HG02943 (cell line): ENCODE results near the gene NFIX.
"Not testable (repeated sequence)": the region's sequence is repeated elsewhere in the genome, so short reads cannot be mapped to it uniquely, and the experiment has no call there.

Experiments used
- ATAC-seq: cut with Tn5 transposase; IDR thresholded peaks from one replicate; pipeline ENCODE4 v1.9.1; 2021; ENCODE audit warnings: mild to moderate bottlenecking, low read depth, moderate library complexity; ENCODE audit not compliant: unreplicated experiment

Gene NFIX

DNA sequence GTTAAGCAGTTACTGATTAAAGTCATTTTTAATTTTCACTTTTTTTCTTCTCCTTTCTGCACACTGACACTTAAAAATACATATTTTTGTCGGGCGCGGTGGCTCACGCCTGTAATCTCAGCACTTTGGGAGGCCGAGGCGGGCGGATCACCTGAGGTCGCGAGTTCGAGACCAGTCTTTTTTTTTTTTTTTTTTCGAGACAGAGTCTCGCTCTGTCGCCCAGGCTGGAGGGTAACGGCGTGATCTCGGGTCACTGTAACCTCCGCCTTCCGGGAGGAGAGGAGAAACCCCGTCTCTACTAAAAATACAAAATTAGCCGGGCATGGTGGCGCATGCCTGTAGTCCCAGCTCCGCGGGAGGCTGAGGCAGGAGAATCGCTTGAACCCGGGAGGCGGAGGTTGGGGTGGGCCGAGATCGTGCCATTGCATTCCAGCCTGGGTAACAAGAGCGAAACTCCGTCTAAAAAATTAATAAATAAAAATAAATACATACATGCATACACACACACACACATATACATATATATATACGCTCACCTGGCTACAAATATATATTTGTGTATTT is 37.8 kb upstream of the NFIX start:
- ATAC-seq, result not testable (repeated sequence)

DNA sequence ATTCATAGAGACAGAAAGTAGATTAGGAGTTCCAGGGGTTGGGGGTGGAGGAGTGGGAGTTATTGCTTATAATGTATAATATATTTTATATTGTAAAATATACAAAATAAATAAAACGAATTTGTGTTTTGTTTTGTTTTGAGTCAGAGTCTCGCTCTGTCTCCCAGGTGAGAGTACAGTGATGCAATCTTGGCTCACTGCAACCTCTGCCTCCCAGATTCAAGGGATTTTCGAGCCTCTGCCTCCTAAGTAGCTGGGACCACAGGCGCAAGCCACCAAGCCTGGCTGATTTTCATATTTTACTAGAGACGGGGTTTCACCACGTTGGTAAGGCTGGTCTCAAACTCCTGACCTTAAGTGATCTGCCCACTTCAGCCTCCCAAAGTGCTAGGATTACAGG is 35.8 kb upstream of the NFIX start:
- ATAC-seq, result no peak

DNA sequence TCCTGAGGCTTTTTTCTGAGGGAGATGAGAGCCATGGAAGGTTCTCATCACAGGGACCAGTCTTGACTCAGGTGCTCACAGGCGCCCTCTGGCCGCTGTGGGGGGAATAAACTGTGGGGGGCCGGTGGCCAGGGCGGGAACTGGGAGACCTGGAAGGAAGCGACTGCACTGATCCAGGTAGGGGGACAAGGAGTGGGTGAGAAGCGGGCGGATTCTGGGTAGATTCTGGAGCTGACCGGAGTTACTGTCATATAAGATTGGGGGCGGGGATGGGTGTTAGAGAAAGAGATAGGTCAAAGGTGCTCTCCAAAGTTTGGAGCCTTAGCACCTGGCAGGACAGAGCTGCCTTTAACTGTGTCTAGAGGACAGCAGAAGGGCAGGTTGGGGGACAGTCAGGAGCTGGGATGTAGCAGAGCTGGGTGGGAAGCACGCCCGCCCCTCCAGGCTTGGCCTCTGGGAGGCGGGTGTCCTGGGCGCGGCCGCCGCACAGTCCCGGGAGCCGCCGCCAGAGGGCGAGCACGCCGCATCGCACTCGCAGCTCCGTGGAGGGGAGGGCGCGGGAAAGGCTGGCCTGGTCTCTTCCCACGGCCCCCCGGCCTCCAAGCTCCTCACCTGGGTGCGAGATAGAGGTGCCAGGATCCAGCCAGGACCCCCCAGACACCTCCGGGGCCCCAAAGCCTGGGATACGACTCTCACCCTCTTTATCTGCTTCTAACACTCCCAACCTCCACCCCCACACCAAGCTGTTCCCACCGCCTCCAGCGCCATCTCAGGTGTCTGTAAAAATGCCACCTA is 30.1 kb upstream of the NFIX start:
- no peak for ATAC-seq

DNA sequence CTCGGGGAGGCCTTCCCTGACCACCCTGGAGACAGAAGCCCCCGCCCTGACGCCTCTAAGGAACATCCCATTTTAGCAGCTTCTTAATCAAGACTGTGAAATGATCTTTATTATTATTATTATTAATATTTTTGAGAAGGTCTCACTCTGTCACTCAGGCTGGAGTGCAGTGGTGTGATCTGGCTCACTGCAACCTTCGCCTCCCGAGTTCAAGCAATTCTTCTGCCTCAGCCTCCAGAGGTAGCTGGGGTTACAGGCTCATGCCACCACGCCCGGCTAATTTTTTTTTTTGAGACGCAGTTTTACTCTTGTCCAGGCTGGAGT is 29.5 kb upstream of the NFIX start:
- ATAC-seq, result no peak

DNA sequence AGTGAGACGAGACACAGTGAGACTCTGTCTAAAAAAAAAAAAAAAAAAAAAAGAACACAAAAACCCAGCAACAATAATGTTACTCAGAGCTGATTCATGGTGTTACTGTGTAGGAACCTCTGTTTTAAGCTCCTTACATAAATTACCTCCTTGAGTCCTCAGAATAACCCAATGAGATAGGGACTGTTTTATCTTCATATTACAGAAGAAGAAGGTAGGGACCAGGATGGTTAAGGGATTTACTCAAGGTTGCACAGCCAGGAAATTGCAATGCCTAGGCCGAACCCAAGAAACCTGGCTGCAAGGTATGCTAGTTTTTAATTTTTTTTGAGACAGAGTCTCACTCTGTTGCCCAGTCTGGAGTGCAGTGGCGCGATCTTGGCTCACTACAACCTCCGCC is 27.4 kb upstream of the NFIX start:
- no peak for ATAC-seq

DNA sequence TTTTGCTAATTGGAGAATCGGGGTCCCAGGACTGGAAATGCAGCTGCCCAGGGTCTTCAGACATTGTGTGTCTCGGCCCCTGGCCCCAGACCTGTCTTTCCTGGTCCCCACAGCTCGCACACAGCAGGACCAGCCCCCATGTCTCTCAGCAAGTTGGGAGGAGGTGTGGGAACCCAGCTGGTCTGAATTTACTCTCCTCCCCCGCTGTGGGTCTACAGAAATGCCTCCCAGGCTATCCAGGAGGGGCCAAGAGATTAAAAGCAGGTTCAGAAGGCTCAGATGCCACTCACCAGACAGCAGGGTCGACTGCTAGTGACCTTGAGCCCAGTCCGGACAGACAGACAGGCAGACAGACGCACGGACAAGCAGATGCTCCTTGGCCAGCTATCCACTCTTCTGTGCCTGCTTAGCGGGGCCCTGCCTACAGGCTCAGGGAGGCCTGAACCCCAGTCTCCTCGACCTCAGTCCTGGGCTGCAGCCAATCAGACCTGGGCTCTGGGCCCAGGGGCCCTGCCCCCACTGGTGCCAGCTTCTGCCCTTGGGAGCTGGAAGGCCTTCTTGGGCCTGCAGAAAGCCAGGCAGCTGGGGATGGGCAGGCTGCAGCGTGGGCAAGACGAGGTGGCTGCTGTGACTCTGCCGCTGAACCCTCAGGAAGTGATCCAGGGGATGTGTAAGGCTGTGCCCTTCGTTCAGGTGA is 25.8 kb upstream of the NFIX start, which contains the start of gene DAND5:
TSS of gene DAND5 (plus strand) at position 285 of the 697 bp plus-strand sequence. CDS start at position 370, 85 bp downstream.
- ATAC-seq, result no peak

DNA sequence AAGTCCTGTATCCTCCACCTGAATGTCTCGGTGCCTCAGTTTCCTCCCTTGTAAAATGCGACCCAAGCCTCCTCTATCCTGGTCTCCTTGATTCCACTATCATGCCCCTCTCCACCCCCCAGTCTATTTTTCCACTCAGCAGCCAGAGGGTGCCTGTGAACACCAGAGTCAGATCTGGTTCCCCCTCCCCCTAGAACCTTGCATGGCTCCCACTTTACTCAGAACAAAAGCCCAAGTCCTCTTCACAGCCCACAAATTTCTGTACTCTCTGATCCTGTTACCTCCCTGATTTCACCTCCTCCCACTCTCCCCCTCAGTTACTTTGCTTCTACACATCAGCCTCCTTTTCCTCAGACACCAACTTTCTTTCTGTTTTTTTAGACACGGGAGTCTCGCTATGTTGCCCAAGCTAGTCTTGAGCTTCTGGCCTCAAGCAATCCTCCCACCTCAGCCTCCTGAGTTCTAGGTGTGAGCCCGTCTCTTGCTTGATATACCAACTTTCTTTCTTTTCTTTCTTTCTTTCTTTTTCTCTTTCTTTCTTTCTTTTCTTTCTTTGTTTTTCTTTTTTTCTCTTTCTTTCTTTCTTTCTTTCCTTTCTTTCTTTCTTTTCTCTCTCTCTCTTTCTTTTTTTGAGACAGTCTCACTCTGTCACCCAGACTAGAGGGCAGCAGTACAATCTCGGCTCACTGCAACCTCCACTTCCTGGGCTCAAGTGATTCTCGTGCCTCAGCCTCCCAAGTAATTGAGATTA is 25.0 kb upstream of the NFIX start:
- no peak for ATAC-seq

DNA sequence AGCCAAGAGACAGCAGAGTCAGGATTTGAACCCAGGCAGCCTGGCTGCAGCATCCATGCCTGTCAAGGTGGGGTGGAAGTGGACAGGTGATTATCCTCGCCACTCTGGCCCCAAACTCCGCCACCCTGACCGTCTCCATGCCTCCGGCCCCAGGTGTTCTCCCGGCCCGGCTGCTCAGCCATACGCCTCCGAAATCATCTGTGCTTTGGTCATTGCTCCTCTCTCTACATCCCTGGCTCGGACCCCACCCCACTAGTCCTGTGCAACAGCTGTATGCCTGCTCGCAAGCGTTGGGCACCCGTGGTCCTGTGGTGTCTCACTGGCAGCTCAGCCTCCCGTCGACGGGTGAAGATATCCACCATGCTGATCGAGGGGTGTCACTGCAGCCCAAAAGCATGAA is 22.0 kb upstream of the NFIX start:
- ATAC-seq, result no peak

DNA sequence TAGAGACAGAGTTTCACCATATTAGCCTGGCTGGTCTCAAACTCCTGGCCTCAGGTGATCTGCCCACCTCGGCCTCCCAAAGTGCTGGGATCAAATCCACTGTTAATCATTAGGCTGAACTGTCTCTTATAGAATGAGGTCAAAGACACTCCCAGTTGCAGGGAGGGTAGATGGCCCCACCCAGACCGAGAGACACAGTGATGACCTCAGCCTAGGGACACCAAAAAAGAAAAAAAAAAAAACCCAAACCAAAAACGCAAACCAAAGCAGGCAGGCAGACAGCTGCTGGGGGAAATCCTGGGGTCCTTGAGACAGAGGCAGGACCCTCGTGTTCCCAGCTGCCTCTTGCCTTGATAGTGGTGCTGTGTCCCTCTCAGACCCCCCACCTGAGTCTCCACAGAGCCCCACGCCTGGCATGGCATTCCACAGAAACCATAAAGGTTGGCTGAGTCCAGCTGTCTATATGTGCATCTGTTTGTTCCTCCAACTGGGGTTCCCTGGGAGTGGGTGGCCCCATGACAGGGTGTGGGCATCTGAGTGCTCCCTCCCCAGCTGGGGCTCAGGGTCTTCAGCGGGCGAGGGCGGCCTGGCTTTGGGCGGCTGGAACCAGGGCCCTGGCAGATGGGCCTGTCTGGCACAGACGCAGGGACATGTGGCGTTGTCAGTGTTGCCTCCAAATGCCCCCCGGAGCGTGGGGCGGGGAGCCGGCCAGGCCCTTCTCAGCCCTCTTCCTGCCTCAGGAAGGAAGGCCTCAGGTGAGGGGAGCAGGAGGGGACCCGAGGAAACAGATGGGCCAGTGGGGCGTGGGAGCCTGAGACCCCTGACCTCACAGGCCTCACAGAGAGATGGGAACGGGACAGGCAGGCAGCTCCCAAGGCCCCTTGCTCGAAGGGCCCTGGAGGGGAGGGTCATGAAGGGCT is 20.7 kb upstream of the NFIX start:
- no peak for ATAC-seq

DNA sequence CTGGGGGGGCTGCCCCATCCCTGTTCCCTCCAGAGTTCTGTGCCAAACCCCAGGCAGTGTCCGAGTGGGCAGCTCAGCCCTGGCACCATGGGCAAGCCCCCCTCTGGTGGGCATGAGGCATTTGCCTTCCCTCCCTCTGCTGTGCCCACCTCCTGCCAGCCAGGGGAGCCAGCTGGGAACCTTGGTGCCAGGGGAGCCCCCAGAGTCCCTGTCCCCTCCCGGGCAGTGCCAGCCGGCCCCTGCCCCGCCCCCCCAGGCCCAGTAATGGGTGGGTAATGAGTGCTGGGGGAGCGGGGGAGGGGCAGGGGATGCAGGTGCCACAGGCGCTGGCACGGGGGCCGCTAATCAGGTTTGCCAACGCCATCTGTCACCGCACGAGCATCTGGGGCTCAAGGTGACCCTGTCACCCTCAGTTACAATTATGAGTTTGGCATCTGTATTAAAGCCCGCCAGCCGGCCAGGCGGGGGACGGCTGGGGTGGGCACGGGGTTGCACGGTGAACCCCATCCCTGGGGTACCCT is 20.0 kb upstream of the NFIX start:
- ATAC-seq, result no peak

DNA sequence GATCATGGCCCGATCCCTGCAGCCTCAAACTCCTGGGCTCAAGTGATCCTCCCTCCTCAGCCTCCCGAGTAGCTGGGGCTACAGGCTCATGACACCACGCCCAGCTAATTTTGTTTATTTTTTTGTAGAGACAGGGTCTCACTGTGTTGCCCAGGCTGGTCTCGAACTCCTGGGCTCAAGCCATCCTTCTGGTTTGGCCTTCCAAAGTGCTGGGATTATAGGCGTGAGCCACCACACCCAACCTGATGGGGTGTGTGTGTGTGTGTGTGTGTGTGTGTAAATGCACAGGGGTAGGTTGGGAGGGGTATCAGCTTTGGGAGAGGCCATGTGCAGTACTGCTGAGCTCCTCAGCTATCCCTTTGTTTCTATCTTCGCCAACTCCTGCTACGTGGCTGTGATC is 19.2 kb upstream of the NFIX start:
- ATAC-seq, result not testable (repeated sequence)

DNA sequence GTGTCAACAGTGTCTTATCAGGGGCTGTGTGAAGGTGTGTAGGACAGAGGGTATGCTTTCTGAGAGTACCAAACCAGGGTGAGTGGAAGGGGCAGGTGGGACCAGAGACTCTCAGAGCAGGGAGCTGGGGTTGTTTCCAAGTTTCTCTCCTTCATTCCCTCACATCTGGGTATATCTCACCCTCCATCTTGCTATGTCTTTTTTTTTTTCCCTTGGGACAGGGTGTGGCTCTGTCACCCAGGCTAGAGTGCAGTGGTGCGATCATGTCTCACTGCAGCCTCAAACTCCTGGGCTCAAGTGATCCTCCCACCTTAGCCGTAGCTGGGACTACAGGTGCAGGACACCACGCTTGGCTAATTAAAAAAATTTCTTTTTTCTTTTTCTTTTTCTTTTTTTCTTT is 15.3 kb upstream of the NFIX start:
- no peak for ATAC-seq

DNA sequence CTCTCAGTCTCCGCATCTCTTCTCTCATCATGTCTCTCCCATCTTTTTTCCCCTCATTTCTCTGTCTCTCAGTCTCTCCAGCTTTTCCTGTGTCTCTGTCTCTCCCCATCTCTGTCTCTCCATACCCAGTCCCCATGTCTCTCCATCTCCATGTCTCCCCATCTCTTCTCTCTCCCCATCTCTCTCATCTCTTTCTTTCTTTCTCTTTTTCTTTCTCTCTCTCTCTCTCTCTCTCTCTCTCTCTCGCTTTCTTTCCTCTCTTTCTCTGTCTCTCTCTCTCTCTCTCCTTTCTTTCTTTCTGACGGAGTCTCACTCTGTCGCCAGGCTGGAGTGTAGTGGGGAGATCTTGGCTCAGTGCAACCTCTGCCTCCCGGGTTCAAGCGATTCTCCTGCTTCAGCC is 12.6 kb upstream of the NFIX start:
- ATAC-seq, result no peak

DNA sequence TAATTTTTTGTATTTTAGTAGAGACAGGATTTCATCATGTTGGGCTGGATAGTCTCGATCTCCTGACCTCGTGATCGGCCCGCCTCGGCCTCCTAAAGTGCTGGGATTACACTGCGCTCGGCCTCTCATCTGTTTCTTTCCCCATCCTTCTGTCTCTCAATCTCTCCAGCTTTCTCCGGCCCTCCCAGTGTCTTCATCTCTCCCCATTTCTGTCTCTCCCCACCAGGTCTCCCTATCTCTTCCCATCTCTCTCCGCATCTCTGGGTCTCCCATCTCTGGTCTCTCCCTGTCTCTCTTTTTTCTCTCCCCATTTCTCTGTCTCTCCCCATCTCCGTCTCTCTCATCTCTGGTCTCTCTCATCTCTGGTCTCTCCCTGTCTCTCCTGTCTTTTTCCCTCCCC is 12.2 kb upstream of the NFIX start:
- no peak for ATAC-seq

DNA sequence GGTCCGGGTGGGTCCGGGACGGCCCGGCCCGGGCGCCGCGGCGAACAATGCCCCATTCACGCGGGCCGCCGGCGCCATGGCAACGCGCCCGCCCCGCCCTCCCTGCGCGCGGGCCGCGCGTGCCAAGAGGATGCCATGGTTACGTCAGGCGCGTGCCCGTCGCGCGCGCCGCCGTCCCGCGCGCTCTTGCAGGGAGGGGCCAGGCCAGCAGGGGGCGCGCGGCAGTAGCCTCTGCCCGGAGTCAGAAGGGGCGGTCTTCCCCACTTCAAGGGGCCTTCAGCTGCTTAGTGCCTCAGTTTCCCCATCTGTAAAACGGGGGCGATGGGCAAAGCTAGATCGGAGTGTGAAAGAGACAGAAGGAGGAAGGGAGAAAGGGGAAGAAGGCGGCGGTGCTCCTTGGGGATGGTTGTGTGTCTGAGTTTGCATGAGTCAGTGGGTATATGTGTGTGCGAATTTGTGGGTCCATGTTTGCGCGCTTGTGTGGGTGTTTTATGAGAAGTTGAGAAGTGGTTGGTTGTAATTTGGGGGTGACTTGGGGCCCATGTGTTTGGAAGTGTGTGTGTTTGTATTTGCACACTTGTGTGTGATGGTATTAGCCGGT is 11.6 kb upstream of the NFIX start:
- no peak for ATAC-seq

DNA sequence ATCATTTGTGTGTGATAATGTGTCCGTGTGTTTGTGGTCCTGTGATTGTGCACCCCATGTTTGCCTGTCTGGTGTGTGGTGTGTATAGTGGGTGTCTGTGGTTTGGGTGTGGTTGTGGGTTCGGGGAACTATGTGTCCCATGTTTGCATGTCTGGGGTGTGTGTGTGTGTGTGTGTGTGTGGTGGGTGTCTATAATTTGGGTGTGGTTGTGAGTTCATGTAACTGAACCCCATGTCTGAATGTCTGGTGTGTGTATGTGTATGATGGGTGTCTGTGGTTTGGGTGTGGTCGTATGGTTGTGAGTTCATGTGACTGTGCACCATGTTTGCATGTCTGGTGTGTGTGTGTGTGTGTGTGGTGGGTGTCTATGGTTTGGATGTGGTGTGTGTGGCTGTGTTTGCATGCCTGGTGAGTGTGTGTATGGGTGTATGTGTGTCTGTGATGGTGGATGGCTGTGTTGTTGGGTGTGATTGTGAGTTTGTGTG is 11.1 kb upstream of the NFIX start:
- ATAC-seq, result no peak

DNA sequence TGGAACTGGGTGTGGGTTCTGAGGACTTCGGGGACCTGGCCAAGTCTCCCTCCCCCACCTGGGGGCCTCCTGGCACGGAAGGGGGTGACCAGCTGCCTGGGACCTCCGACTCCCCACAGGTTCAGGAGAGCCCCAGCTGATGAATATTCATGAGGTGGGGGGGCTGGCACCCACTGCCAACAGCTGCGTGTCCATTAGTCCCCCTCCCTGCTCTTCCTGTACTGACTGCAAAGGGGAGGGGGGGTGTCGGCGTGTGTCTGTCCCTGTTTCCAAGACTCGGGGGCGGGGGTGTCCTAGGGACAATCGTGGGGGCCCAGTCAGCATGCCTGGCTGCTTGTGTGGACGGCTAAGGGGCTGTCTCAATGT is 10.6 kb upstream of the NFIX start:
- no peak for ATAC-seq

DNA sequence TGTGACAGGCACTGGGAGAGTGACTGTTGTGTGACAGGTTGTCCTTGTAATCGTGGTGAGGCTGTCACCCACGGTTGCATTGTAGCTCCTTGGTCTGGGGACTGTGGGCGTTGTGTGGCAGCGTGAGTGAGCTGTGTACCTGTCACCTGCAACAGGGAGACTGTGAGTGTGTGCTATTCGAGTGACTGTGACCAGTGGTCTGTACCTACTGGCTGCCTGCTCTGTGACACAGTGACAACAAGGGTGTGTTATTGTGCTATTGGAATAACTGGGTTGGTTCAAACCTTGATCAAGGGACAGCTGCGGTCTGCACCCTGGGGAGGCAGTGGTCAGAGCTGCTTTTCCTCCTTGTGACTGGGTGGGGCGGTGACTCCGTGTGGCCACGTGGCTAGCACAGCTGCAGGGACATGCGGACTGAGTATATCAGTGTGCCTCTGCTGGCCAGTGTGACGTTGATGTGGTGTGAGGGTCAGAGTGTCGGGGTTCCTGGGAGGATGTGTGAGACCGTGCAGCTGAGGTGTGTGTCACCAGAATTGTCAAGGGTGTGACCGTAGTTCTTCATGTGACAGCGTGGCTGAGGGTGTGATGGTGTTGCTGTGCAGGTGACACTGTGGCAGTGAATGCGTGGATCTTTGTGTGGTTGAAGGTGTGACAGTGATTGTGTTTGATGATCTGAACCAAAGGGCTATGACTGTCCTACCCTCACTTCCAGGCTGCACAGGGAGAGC is 10.1 kb upstream of the NFIX start:
- no peak for ATAC-seq

DNA sequence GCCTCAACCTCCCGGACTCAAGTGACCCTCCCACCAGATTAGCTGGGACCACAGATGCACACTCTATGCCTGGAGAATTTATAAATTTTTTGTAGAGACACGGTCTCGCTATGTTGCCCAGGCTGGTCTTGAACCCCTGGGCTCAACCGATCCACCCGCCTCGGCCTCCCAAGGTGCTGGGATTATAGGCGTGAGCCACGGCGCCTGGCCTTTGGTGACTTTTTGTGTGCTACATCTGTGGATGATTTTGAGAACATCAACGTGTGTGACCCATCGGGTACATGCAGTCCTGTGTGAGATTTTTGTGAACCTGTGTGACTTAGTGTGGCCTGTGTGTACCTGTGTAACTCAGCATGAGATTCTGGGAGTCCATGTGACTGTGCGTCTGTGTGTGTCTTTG is 8.5 kb upstream of the NFIX start:
- no peak for ATAC-seq
